Loucy (cell line): ENCODE data around the gene ALK.

Experiments
- H2AFZ ChIP-seq: fragments of 200-600 bp; sonication (generic); 2 replicates; pipeline ENCODE4 v1.6.0; 2016; ENCODE audit warnings: antibody characterized with exemption, mild to moderate bottlenecking, low read length, moderate library complexity
- H3F3A ChIP-seq: fragments of 200-600 bp; 2 replicates; pipeline ENCODE4 v1.6.0; 2016; ENCODE audit warnings: antibody characterized with exemption, low read depth, mild to moderate bottlenecking
- H3K27me3 ChIP-seq: fragments of 200-600 bp; sonication (generic); 2 replicates; pipeline ENCODE4 v1.6.1; 2014; ENCODE audit warnings: low read length, mild to moderate bottlenecking; ENCODE audit not compliant: insufficient read depth, poor library complexity, severe bottlenecking
- H3K36me3 ChIP-seq: fragments of 200-600 bp; sonication (generic); 2 replicates; pipeline ENCODE4 v1.6.1; 2016; ENCODE audit warnings: low read length; ENCODE audit not compliant: insufficient read depth
- H3K4me1 ChIP-seq: fragments of 200-600 bp; sonication (generic); 2 replicates; pipeline ENCODE4 v1.5.1; 2014; ENCODE audit warnings: low read length, mild to moderate bottlenecking; ENCODE audit not compliant: insufficient read depth, poor library complexity, severe bottlenecking
- H3K4me2 ChIP-seq: fragments of 200-600 bp; sonication (generic); 2 replicates; pipeline ENCODE4 v1.6.0; 2014; ENCODE audit warnings: antibody characterized with exemption, low read length, low read depth, mild to moderate bottlenecking; ENCODE audit not compliant: poor library complexity, severe bottlenecking
- H3K4me3 ChIP-seq: fragments of 200-600 bp; sonication (generic); 2 replicates; pipeline ENCODE4 v1.5.1; 2014; ENCODE audit warnings: low read length, mild to moderate bottlenecking, mixed read lengths; ENCODE audit not compliant: poor library complexity, severe bottlenecking
- H3K79me2 ChIP-seq: fragments of 200-600 bp; sonication (generic); 2 replicates; pipeline ENCODE4 v1.6.1; 2014; ENCODE audit warnings: low read length; ENCODE audit not compliant: insufficient read depth
- H3K9ac ChIP-seq: fragments of 200-600 bp; sonication (generic); 2 replicates; pipeline ENCODE4 v1.6.0; 2014; ENCODE audit warnings: mild to moderate bottlenecking, low read depth, low read length, moderate library complexity; ENCODE audit not compliant: poor library complexity, severe bottlenecking
- H3K9me2 ChIP-seq: fragments of 200-600 bp; sonication (generic); replicated peaks from 2 replicates; pipeline ENCODE4 v1.6.1; 2016; ENCODE audit warnings: low read depth, low read length, mixed read lengths
- H3K9me3 ChIP-seq: fragments of 200-600 bp; sonication (generic); 2 replicates; pipeline ENCODE4 v1.6.1; 2014; ENCODE audit warnings: mild to moderate bottlenecking, antibody characterized with exemption, low read length, low read depth; ENCODE audit not compliant: insufficient read depth
- H4K20me1 ChIP-seq: fragments of 200-600 bp; sonication (generic); 2 replicates; pipeline ENCODE4 v1.6.0; 2014; ENCODE audit warnings: antibody characterized with exemption, low read length, mild to moderate bottlenecking; ENCODE audit not compliant: insufficient read depth, poor library complexity, severe bottlenecking
- EZH2phosphoT487 ChIP-seq: fragments of 200-600 bp; IDR thresholded peaks from 2 replicates; pipeline ENCODE4 v1.6.1; 2018; ENCODE audit warnings: antibody characterized with exemption, mild to moderate bottlenecking, moderate library complexity, borderline replicate concordance
- TF ChIP-seq, protein P1 (sequence below): fragments of 200-600 bp; sonication (generic); conservative IDR thresholded peaks from 2 replicates; pipeline ENCODE4 v1.5.1; 2014; ENCODE audit warnings: mild to moderate bottlenecking, antibody characterized with exemption, low read length

ALK gene

DNA sequence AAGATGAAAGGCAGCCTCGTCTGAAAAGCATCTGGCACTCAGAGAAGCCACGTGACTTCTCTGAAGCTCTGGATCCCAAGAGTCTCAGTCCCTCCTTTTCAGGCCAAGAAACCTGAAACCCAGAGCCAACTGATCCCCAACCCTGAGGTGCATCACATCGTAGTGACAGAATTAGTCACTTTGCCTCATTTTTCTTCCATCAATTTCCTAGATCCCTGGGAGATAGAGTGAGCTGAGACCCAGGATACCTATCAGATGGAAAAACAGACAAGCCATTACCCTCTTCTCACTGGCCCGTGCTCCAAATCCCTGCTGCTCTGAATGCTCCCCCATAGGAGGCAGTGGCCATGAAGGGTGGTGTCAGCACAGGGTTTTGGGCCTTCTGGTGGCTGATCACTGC lies 113.1 kb downstream of the ALK start:
- Histone ChIP-seq H3K27me3 (no peaks in the 10 kb centered on the region), H3K79me2 (no peaks in the 10 kb centered on the region), H3F3A (no peaks in the 10 kb centered on the region), H3K4me2 (no peak overlapping the region), H4K20me1 (no peaks in the 10 kb centered on the region), H3K9ac (no peak overlapping the region), H2AFZ (no peak overlapping the region), H3K9me3 (no peaks in the 10 kb centered on the region), H3K9me2 (no peaks in the 10 kb centered on the region), H3K4me1 (peaks cover 6% of the 10 kb centered on the region), H3K4me3 (no peak overlapping the region), H3K36me3 (no peaks in the 10 kb centered on the region)
- TF ChIP-seq EZH2phosphoT487, result no peak

DNA sequence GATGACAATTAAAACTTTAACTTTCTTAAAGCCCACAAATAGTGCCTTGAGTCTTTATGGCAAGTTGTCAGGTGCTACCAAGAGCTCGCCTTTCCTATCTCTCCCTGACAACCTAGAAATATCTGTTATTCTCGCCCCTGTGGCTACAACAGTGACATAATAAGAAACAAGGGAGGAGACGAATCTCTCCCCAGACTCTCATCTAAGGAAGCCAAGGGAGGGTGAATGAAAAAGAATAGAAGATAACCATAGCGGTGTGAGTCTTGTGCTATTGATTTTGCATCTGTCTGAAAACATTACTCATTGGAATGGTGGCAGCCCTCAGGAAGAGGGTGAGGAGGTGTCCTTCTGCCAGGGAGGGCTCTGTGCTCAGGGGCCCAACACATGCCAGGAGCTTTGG lies 114.3 kb downstream of the ALK start:
- H3K27me3 ChIP-seq, result no peaks in the 10 kb centered on the region
- no peak overlapping the region for H3K4me3 ChIP-seq
- TF ChIP-seq, protein P1, sequence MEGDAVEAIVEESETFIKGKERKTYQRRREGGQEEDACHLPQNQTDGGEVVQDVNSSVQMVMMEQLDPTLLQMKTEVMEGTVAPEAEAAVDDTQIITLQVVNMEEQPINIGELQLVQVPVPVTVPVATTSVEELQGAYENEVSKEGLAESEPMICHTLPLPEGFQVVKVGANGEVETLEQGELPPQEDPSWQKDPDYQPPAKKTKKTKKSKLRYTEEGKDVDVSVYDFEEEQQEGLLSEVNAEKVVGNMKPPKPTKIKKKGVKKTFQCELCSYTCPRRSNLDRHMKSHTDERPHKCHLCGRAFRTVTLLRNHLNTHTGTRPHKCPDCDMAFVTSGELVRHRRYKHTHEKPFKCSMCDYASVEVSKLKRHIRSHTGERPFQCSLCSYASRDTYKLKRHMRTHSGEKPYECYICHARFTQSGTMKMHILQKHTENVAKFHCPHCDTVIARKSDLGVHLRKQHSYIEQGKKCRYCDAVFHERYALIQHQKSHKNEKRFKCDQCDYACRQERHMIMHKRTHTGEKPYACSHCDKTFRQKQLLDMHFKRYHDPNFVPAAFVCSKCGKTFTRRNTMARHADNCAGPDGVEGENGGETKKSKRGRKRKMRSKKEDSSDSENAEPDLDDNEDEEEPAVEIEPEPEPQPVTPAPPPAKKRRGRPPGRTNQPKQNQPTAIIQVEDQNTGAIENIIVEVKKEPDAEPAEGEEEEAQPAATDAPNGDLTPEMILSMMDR, result no peak
- H4K20me1 ChIP-seq, result no peaks in the 10 kb centered on the region
- no peaks in the 10 kb centered on the region for H3F3A ChIP-seq
- H3K9ac ChIP-seq, result no peak overlapping the region
- no peak overlapping the region for H2AFZ ChIP-seq
- peaks cover 6% of the 10 kb centered on the region for H3K4me1 ChIP-seq
- H3K9me3 ChIP-seq, result no peaks in the 10 kb centered on the region
- H3K9me2 ChIP-seq, result no peaks in the 10 kb centered on the region
- H3K36me3 ChIP-seq, result no peaks in the 10 kb centered on the region
- H3K79me2 ChIP-seq, result no peaks in the 10 kb centered on the region
- no peak overlapping the region for H3K4me2 ChIP-seq

DNA sequence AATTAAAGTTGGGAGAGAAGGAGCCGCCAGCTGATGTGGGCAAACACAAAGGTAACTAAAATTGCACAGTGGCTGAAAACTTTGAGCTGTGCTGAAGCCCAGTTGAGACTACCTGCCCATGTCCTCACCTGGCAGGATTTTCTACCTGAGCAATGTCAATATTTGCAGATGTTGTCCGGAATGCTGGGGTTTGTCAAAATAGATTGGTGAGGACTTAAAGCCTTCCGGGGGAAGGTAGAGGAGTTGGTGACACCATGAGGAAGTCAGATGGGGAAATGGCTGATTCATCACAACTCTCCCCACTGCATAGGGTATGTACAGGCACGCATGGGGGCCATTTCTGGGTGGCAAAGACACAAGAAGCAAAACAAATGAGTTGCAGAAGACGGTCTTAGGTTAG lies 114.9 kb downstream of the ALK start:
- Histone ChIP-seq H3K4me1 (peaks cover 6% of the 10 kb centered on the region), H3F3A (no peaks in the 10 kb centered on the region), H4K20me1 (no peaks in the 10 kb centered on the region), H3K9me3 (no peaks in the 10 kb centered on the region), H3K79me2 (no peaks in the 10 kb centered on the region), H2AFZ (no peak overlapping the region), H3K9ac (no peak overlapping the region), H3K27me3 (no peaks in the 10 kb centered on the region), H3K36me3 (no peaks in the 10 kb centered on the region), H3K4me2 (no peak overlapping the region), H3K4me3 (no peak overlapping the region), H3K9me2 (no peaks in the 10 kb centered on the region)
- TF ChIP-seq EZH2phosphoT487, result no peak
- TF ChIP-seq, protein P1, result no peak

DNA sequence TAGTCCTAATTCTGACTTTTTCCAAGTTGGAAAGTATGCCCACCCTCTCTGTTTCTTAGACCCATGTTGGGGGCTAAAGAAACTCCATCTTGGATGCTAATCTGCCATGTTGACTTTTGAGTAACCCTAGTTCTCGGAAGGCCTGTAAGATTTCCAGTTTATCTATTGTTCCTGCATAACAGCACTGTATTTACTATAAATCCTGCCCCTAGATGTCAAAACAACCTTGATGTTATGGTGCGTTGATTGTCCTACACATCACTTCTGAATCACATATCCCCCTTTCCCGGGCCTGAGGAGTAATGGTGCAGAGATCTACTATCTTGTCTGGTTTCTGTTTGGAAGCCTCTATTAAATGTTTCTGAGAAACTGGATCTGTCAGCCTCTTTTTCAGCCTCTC lies 116.7 kb downstream of the ALK start:
- TF ChIP-seq EZH2phosphoT487, result no peak
- TF ChIP-seq, protein P1, result no peak
- H3K4me1 ChIP-seq, result no peaks in the 10 kb centered on the region
- no peaks in the 10 kb centered on the region for H3K27me3 ChIP-seq
- H3K9ac ChIP-seq, result no peak overlapping the region
- no peak overlapping the region for H2AFZ ChIP-seq
- H3K9me3 ChIP-seq, result no peaks in the 10 kb centered on the region
- H3K79me2 ChIP-seq, result no peaks in the 10 kb centered on the region
- no peak overlapping the region for H3K4me2 ChIP-seq
- H3F3A ChIP-seq, result no peaks in the 10 kb centered on the region
- H3K4me3 ChIP-seq, result no peak overlapping the region
- H3K9me2 ChIP-seq, result no peaks in the 10 kb centered on the region
- no peaks in the 10 kb centered on the region for H4K20me1 ChIP-seq
- H3K36me3 ChIP-seq, result no peaks in the 10 kb centered on the region
